Mesendoderm (in vitro differentiated cells): Measurements from ENCODE around the gene FAM219A.

Experiments used
- DNase-seq: peaks from one replicate; pipeline ENCODE4 v3.0.0; 2013
- H2AK5ac ChIP-seq: 2 replicates; pipeline ENCODE4 v1.6.1; 2013; ENCODE audit warnings: low read length, inconsistent platforms
- H2BK120ac ChIP-seq: 2 replicates; pipeline ENCODE4 v1.6.1; 2013; ENCODE audit warnings: low read depth, mild to moderate bottlenecking, low read length, moderate library complexity, mixed read lengths
- H2BK15ac ChIP-seq: replicated peaks from 2 replicates; pipeline ENCODE4 v1.6.1; 2013; ENCODE audit warnings: low read depth, mild to moderate bottlenecking, moderate library complexity
- H2BK5ac ChIP-seq: 2 replicates; pipeline ENCODE4 v1.6.1; 2013; ENCODE audit warnings: low read length, inconsistent platforms
- H3K18ac ChIP-seq: 2 replicates; pipeline ENCODE4 v1.6.1; 2013; ENCODE audit warnings: mild to moderate bottlenecking, low read length, mixed read lengths
- H3K23ac ChIP-seq: one replicate; pipeline ENCODE4 v1.6.1; 2013; ENCODE audit warnings: low read length
- H3K27ac ChIP-seq: 2 replicates; pipeline ENCODE4 v1.5.1; 2013; ENCODE audit warnings: low read depth, mild to moderate bottlenecking, inconsistent platforms, low read length, moderate library complexity
- H3K27me3 ChIP-seq: 2 replicates; pipeline ENCODE4 v1.6.1; 2013; ENCODE audit warnings: low read length, control low read depth, mild to moderate bottlenecking, inconsistent platforms; ENCODE audit not compliant: insufficient read depth, poor library complexity
- H3K36me3 ChIP-seq: 2 replicates; pipeline ENCODE4 v1.6.1; 2013; ENCODE audit warnings: low read length, inconsistent platforms; ENCODE audit not compliant: control insufficient read depth, insufficient read depth
- H3K4ac ChIP-seq: one replicate; pipeline ENCODE4 v1.6.1; 2013; ENCODE audit warnings: low read depth, mild to moderate bottlenecking, low read length, moderate library complexity
- H3K4me1 ChIP-seq: 2 replicates; pipeline ENCODE4 v1.6.1; 2013; ENCODE audit warnings: low read depth, low read length, inconsistent platforms; ENCODE audit not compliant: control insufficient read depth
- H3K4me2 ChIP-seq: 2 replicates; pipeline ENCODE4 v1.6.1; 2013; ENCODE audit warnings: low read length
- H3K4me3 ChIP-seq: 2 replicates; pipeline ENCODE4 v1.5.1; 2013; ENCODE audit warnings: mild to moderate bottlenecking, low read length
- H3K56ac ChIP-seq: one replicate; pipeline ENCODE4 v1.6.1; 2013; ENCODE audit warnings: low read length
- H3K79me1 ChIP-seq: 2 replicates; pipeline ENCODE4 v1.6.1; 2013; ENCODE audit warnings: low read length, inconsistent platforms
- H3K79me2 ChIP-seq: 2 replicates; pipeline ENCODE4 v1.6.1; 2013; ENCODE audit warnings: mild to moderate bottlenecking, low read length; ENCODE audit not compliant: control insufficient read depth, insufficient read depth
- H3K9ac ChIP-seq: 2 replicates; pipeline ENCODE4 v1.6.1; 2013; ENCODE audit warnings: low read length, inconsistent platforms
- H4K5ac ChIP-seq: one replicate; pipeline ENCODE4 v1.6.1; 2013; ENCODE audit warnings: low read length
- H4K8ac ChIP-seq: one replicate; pipeline ENCODE4 v1.6.1; 2013; ENCODE audit warnings: low read depth, mild to moderate bottlenecking, control low read depth, low read length, moderate library complexity
- WGBS: extraction: QIAGEN DNeasy Blood & Tissue Kit; methylation state at CpG from one replicate; pipeline ENCODE4 v1.1.7; 2013; ENCODE audit warnings: low lambda C conversion rate, missing lambda C conversion rate; ENCODE audit not compliant: insufficient coverage; ENCODE audit errors: extremely low coverage; 5-methylcytosine and 5-hydroxymethylcytosine counted together

Gene FAM219A

DNA sequence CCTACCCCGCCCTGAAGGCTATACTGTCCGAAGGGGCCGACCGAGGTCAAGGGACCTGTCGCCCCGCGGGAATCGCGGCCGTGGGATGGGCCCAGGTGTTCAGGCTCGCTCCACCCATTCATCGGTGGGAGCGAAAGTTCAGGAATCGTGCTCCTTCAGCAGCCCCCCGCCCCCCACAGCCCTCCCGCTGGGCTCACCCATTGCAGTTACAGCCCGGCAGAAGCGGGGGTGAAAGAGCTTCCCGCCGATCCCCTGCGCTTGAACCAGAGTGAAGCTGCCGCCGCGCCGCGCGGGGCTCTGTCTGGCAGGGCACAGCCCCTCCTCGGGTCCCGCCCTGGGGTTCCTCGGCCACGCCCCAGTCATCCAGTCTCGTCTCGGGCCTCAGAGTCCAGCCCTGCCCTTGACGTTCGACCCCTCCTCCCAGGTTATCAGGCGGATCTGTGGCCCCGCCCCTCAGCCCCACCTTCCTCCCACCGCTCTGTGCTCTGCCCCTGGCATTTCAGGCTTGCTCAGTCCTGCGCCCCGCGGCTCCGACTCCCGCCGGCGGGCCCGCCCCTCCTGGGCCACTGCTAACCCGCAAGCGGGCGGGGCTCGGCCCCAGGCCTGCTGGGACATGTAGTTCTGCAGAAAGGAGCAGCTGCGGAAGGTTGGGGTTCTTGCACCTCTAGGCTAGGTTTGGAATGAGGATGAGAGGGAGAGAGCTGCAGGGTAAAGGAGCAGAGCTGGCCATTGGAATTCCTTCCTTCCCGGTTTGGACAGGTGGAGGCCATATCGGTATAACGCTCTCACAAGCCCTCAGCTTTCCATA is 81.6 kb downstream of the FAM219A start, which contains the start of gene MYORG:
Gene MYORG (minus strand): TSS at position 303 of the 808 bp plus-strand sequence. CDS start 3,955 bp downstream, outside the sequence.
- peak within 1 kb of the TSS; percentile 95 for H3K4me2 ChIP-seq
- H3K4me3 ChIP-seq: peak within 1 kb of the TSS; percentile 50
- DNase-seq: peak; percentile 99
- peak within 1 kb of the TSS; percentile 64 for H3K18ac ChIP-seq
- WGBS: no CpG with 5 or more reads among the region's 54 CpGs
- peaks cover 2% of the 10 kb centered on the region for H3K27me3 ChIP-seq
- peaks cover 7% of the 10 kb centered on the region for H3K79me2 ChIP-seq
- H3K56ac ChIP-seq: peak within 1 kb of the TSS; percentile 93
- H3K79me1 ChIP-seq: peaks cover 7% of the 10 kb centered on the region
- H3K4me1 ChIP-seq: peaks cover 15% of the 10 kb centered on the region
- peak within 1 kb of the TSS; percentile 6 for H3K4ac ChIP-seq
- H3K36me3 ChIP-seq: no peaks in the 10 kb centered on the region
- H2AK5ac ChIP-seq: no peak within 1 kb of the TSS
- H2BK5ac ChIP-seq: peak within 1 kb of the TSS; percentile 72
- no peak within 1 kb of the TSS for H4K5ac ChIP-seq
- H3K23ac ChIP-seq: no peak within 1 kb of the TSS
- no peak within 1 kb of the TSS for H2BK120ac ChIP-seq
- peak within 1 kb of the TSS; percentile 88 for H3K9ac ChIP-seq
- H3K27ac ChIP-seq: peak within 1 kb of the TSS; percentile 39
- H4K8ac ChIP-seq: no peak within 1 kb of the TSS
- H2BK15ac ChIP-seq: peak within 1 kb of the TSS; percentile 41

DNA sequence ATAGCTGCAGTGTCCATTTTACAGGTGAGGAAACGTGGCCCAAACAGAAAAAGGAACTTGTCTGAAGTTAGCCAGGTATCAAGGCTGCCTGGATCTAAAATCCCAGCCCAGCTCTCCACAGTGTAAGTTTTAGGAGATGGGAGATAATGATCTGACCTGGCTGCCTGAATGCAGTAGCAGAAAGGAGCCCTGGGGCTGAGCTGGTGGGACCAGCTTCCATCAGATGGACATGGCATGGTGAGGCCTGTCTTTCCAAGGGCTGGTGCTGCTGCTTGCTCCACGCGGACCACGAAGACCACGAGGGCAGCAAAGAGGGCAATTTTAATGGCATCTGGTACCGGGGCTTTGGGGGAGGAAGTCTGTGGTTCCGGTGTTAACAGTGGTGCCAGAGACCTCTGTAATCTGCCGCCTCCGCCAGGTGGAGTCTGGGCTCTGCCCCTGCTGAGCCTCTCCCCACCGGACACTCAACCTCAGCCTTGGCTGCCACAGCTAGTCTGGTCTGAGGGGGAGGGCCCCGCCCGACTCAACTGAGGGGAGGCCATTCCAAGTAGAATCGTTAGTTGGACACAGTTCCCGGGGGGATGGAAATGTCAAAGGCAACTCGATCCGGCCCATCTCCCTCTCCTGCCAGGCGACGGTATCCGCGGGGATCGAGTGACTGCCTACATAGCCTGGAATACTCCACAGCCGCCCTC is 82.3 kb downstream of the FAM219A start:
- no peak overlapping the region for H2AK5ac ChIP-seq
- H3K18ac ChIP-seq: peak overlapping the region; percentile 64
- peaks cover 7% of the 10 kb centered on the region for H3K79me2 ChIP-seq
- no peak overlapping the region for H2BK120ac ChIP-seq
- H3K4ac ChIP-seq: peak overlapping the region; percentile 6
- H4K5ac ChIP-seq: no peak overlapping the region
- peak overlapping the region; percentile 50 for H3K4me3 ChIP-seq
- H3K4me1 ChIP-seq: peaks cover 15% of the 10 kb centered on the region
- no peaks in the 10 kb centered on the region for H3K27me3 ChIP-seq
- H3K79me1 ChIP-seq: peaks cover 7% of the 10 kb centered on the region
- H3K36me3 ChIP-seq: peaks cover 3% of the 10 kb centered on the region
- peak overlapping the region; percentile 41 for H2BK15ac ChIP-seq
- peak overlapping the region; percentile 39 for H3K27ac ChIP-seq
- no peak overlapping the region for H3K23ac ChIP-seq
- WGBS: no CpG with 5 or more reads among the region's 22 CpGs
- H3K9ac ChIP-seq: peak overlapping the region; percentile 88
- peak overlapping the region; percentile 93 for H3K56ac ChIP-seq
- H3K4me2 ChIP-seq: peak overlapping the region; percentile 85
- peak overlapping the region; percentile 72 for H2BK5ac ChIP-seq
- H4K8ac ChIP-seq: no peak overlapping the region
- DNase-seq: peak; percentile 84

DNA sequence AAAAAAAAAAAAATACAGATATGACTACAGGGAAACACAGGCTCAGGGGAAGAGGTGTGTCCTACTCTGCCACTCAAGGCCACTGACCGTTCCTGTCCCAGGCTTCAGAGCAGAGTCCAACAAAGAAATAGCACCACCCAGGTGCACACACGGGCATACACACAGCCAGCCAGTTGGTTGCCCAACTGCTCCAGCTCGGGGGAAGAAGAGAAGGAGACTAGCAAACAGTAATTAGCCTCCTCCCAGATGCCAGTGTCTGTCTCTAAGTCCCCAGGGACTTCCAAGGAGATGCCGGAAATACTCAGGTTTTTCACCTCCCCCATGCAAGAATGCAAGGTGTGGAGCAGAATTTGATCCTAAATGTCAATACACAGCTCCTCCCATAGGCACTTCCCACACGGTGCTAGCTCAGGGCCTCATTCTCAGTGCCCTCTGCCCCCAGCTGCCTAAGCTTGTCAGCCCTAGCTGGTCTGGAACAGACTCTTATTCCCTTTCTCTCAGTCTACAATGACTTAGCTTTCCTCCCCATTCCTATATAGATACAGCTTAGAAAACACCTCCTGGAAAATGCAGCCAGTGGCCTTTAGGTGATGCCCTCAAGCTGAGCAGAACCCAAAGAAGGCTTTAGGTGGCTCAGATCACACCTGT is 83.3 kb downstream of the FAM219A start:
- H3K79me1 ChIP-seq: peaks cover 7% of the 10 kb centered on the region
- H3K79me2 ChIP-seq: peaks cover 7% of the 10 kb centered on the region
- H4K5ac ChIP-seq: no peak overlapping the region
- H3K27me3 ChIP-seq: no peaks in the 10 kb centered on the region
- H3K4me2 ChIP-seq: peak overlapping the region; percentile 53
- no peak overlapping the region for H2BK120ac ChIP-seq
- no peak overlapping the region for H4K8ac ChIP-seq
- H3K4ac ChIP-seq: no peak overlapping the region
- peaks cover 11% of the 10 kb centered on the region for H3K4me1 ChIP-seq
- no peak overlapping the region for H3K18ac ChIP-seq
- peak; percentile 97 for DNase-seq
- H3K27ac ChIP-seq: peak overlapping the region; percentile 9
- no peak overlapping the region for H2AK5ac ChIP-seq
- no peak overlapping the region for H3K23ac ChIP-seq
- peak overlapping the region; percentile 41 for H2BK5ac ChIP-seq
- peak overlapping the region; percentile 88 for H3K9ac ChIP-seq
- peak overlapping the region; percentile 93 for H3K56ac ChIP-seq
- no peak overlapping the region for H3K4me3 ChIP-seq
- no CpG with 5 or more reads among the region's 5 CpGs for WGBS
- H2BK15ac ChIP-seq: no peak overlapping the region
- peaks cover 6% of the 10 kb centered on the region for H3K36me3 ChIP-seq

DNA sequence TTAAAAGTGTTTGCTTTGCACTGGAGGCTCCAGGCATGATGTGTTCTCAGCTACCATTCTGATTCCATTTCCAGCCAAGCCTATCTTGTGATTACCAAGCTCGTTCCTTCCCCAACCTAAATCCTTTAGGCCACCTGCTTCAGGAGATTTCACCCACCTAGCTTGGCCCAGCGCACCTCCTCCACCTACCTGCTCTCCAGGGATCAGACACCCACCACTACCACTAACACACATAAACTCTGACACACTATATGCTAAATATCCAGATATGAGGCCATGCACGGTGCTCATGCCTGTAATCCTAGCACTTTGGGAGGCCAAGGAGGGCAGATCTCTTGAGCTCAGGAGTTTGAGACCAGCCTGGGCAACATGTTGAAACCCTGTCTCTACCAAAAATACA is 84.0 kb downstream of the FAM219A start:
- no peak overlapping the region for H2BK5ac ChIP-seq
- H3K79me1 ChIP-seq: peaks cover 7% of the 10 kb centered on the region
- H3K27ac ChIP-seq: no peak overlapping the region
- no peak overlapping the region for H3K4me3 ChIP-seq
- no peak overlapping the region for H4K8ac ChIP-seq
- no peak overlapping the region for H3K9ac ChIP-seq
- H2BK15ac ChIP-seq: no peak overlapping the region
- H3K79me2 ChIP-seq: peaks cover 7% of the 10 kb centered on the region
- peaks cover 6% of the 10 kb centered on the region for H3K36me3 ChIP-seq
- H3K56ac ChIP-seq: peak overlapping the region; percentile 67
- peaks cover 9% of the 10 kb centered on the region for H3K4me1 ChIP-seq
- H3K4me2 ChIP-seq: no peak overlapping the region
- no peaks in the 10 kb centered on the region for H3K27me3 ChIP-seq
- no peak overlapping the region for H4K5ac ChIP-seq
- peak overlapping the region; percentile 48 for H2AK5ac ChIP-seq
- H2BK120ac ChIP-seq: no peak overlapping the region
- no CpG with 5 or more reads among the region's 3 CpGs for WGBS
- no peak overlapping the region for H3K23ac ChIP-seq
- H3K4ac ChIP-seq: no peak overlapping the region
- DNase-seq: no peak
- H3K18ac ChIP-seq: no peak overlapping the region

DNA sequence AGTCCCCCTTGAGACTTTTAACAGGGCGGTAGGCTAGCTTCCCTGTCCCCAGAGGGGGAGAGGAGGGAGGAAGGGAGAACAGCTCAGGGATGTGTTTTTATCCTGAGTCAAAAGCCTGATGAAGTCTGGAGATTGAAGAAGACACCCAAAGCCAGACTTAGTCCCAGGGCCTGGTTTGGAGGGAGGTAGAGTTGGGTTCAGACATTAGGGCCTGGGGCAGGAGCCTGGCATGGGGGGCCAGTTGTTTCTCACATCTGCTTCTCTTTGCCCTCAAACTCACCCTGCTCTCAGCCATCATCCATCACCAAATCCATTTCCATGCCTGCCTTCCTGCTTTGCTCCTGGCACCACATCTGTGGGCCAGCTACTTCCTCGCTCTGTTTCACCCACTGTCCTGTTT is 84.6 kb downstream of the FAM219A start:
- Histone ChIP-seq H3K4me3 (no peak overlapping the region), H2BK5ac (no peak overlapping the region), H3K4me2 (no peak overlapping the region), H3K4me1 (peaks cover 9% of the 10 kb centered on the region), H4K8ac (no peak overlapping the region), H3K27me3 (no peaks in the 10 kb centered on the region), H3K36me3 (peaks cover 6% of the 10 kb centered on the region), H2BK15ac (no peak overlapping the region), H3K23ac (no peak overlapping the region), H4K5ac (no peak overlapping the region), H3K56ac (peak overlapping the region; percentile 67), H3K79me2 (peaks cover 7% of the 10 kb centered on the region), H3K4ac (no peak overlapping the region), H3K27ac (no peak overlapping the region), H2BK120ac (no peak overlapping the region), H3K9ac (no peak overlapping the region), H3K18ac (no peak overlapping the region), H2AK5ac (no peak overlapping the region), H3K79me1 (peaks cover 7% of the 10 kb centered on the region)
- DNase-seq: no peak
- no CpG with 5 or more reads among the region's 2 CpGs for WGBS
